ENCODE measurements around the gene CRTAC1. TPM values are rescaled to one million over a fixed set of nuclear protein-coding genes. Genes with fewer than 3 reads are reported as not detected.

Gene CRTAC1
- total RNA-seq, 1 experiment from 2014 or later, result 1.2 TPM

DNA sequence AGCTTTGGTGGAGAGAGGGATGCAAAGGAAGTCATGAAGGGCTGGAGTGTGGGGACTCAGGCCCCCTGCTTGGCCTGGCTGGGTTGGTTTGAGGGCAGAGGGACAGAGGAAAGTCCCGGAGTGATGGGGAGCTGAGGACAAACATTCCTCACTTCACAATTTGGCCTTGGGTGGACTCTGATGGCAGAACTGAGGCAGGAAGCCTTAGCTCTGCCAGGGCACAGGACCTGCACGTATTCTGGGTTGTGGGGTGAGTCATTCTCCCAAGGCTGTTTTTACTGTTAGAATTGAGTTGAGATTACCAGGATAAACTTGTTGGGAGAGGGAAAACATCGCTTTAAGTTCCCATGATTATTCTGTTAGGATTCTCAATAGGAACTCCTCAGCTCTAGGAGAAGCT, 178.1 kb downstream of the CRTAC1 start:
- no peak for DNase-seq (ENCODE audit: low spot score)
- ATAC-seq, result no peak
- no peak for TF ChIP-seq ZNF317 (CRISPR knock-in tag; IDR thresholded peaks at IDR 0.05; ENCODE audit: borderline replicate concordance, low read depth)
- H3K9me3 Mint-ChIP-seq, result no peaks in the 10 kb centered on the region
- H3K27me3 Mint-ChIP-seq (ENCODE audit: low read depth), result peaks cover 40% of the 10 kb centered on the region
- no peak overlapping the region for H3K27ac Mint-ChIP-seq
- H3K36me3 Mint-ChIP-seq, result no peaks in the 10 kb centered on the region
- ChIA-PET CTCF (interaction anchor here (1.4 kb wide), 1 partner anchor 17 kb away, joined by 5 read pairs; no protein-coding TSS in a partner anchor), POLR2A (no interaction called here)
- H3K4me3 Mint-ChIP-seq, result no peak overlapping the region
- peaks cover 14% of the 10 kb centered on the region for H3K4me1 Mint-ChIP-seq

- no peak overlapping the region for H3K4me3 Mint-ChIP-seq
- H3K4me1 Mint-ChIP-seq, result peaks cover 14% of the 10 kb centered on the region
- TF ChIP-seq ZNF416 (CRISPR knock-in tag; IDR thresholded peaks at IDR 0.05) (no peak), ELF4 (CRISPR knock-in tag; IDR thresholded peaks at IDR 0.05; ENCODE audit: low read depth) (no peak), HMGA2 (CRISPR knock-in tag; IDR thresholded peaks at IDR 0.05) (no peak), FOXJ3 (CRISPR knock-in tag; IDR thresholded peaks at IDR 0.05; ENCODE audit: borderline replicate concordance) (no peak), SP1 (CRISPR knock-in tag; conservative IDR thresholded peaks at IDR 0.05) (no peak), ZNF121 (CRISPR knock-in tag; IDR thresholded peaks at IDR 0.05) (no peak), CBFB (CRISPR knock-in tag; IDR thresholded peaks at IDR 0.05; ENCODE audit: low read depth) (no peak), GTF2I (CRISPR knock-in tag; conservative IDR thresholded peaks at IDR 0.05) (no peak)
- TF ChIP-seq, protein P1, sequence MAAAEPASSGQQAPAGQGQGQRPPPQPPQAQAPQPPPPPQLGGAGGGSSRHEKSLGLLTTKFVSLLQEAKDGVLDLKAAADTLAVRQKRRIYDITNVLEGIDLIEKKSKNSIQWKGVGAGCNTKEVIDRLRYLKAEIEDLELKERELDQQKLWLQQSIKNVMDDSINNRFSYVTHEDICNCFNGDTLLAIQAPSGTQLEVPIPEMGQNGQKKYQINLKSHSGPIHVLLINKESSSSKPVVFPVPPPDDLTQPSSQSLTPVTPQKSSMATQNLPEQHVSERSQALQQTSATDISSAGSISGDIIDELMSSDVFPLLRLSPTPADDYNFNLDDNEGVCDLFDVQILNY (CRISPR knock-in tag; IDR thresholded peaks at IDR 0.05), result no peak
- ChIA-PET CTCF (interaction anchor here (1.2 to 2.1 kb wide), 2 partner anchors 10 to 60 kb away, joined by 4 to 10 read pairs; no protein-coding TSS in a partner anchor), POLR2A (no interaction called here)
- H3K9me3 Mint-ChIP-seq, result no peaks in the 10 kb centered on the region
- no peak overlapping the region for H3K27ac Mint-ChIP-seq
- no peaks in the 10 kb centered on the region for H3K36me3 Mint-ChIP-seq
- ATAC-seq (no peak), DNase-seq (ENCODE audit: low spot score) (no peak)
- H3K27me3 Mint-ChIP-seq (ENCODE audit: low read depth), result peaks cover 40% of the 10 kb centered on the region
Observed at GRCh38 chr10:97851341-97852001, 178.9 kb downstream of the CRTAC1 start.

- ATAC-seq, result peak; percentile 7
- DNase-seq (ENCODE audit: low spot score), result no peak
- Mint-ChIP-seq H3K36me3 (no peaks in the 10 kb centered on the region), H3K9me3 (no peaks in the 10 kb centered on the region), H3K27me3 (ENCODE audit: low read depth) (peaks cover 40% of the 10 kb centered on the region), H3K4me1 (peaks cover 14% of the 10 kb centered on the region), H3K4me3 (peak overlapping the region; percentile 56), H3K27ac (no peak overlapping the region)
- TF ChIP-seq, protein P2, sequence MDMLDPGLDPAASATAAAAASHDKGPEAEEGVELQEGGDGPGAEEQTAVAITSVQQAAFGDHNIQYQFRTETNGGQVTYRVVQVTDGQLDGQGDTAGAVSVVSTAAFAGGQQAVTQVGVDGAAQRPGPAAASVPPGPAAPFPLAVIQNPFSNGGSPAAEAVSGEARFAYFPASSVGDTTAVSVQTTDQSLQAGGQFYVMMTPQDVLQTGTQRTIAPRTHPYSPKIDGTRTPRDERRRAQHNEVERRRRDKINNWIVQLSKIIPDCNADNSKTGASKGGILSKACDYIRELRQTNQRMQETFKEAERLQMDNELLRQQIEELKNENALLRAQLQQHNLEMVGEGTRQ (CRISPR knock-in tag; IDR thresholded peaks at IDR 0.05), result no peak
- TF ChIP-seq ZNF138 (CRISPR knock-in tag; conservative IDR thresholded peaks at IDR 0.05), result no peak
- TF ChIP-seq MYBL2 (CRISPR knock-in tag; IDR thresholded peaks at IDR 0.05), result no peak
- TF ChIP-seq ZNF425 (CRISPR knock-in tag; conservative IDR thresholded peaks at IDR 0.05), result no peak
- TF ChIP-seq, protein P3, sequence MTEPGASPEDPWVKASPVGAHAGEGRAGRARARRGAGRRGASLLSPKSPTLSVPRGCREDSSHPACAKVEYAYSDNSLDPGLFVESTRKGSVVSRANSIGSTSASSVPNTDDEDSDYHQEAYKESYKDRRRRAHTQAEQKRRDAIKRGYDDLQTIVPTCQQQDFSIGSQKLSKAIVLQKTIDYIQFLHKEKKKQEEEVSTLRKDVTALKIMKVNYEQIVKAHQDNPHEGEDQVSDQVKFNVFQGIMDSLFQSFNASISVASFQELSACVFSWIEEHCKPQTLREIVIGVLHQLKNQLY (CRISPR knock-in tag; IDR thresholded peaks at IDR 0.05), result no peak
- TF ChIP-seq CREB1 (CRISPR knock-in tag; IDR thresholded peaks at IDR 0.05), result no peak
- no peak for TF ChIP-seq JAZF1 (CRISPR knock-in tag; IDR thresholded peaks at IDR 0.05)
- TF ChIP-seq, protein P1 (CRISPR knock-in tag; IDR thresholded peaks at IDR 0.05), result no peak
- TF ChIP-seq ZNF232 (CRISPR knock-in tag; IDR thresholded peaks at IDR 0.05), result no peak
- ChIA-PET CTCF (interaction anchor here (0.6 to 2.2 kb wide), 11 partner anchors 9 to 1509 kb away, joined by 3 to 22 read pairs (median 4); no protein-coding TSS in a partner anchor), POLR2A (no interaction called here)
Observed at GRCh38 chr10:97850446-97850845, 180.0 kb downstream of the CRTAC1 start.

Measured in WTC11 (cell line).